ENCODE data around the gene MYLK2.

The MYLK2 gene

DNA sequence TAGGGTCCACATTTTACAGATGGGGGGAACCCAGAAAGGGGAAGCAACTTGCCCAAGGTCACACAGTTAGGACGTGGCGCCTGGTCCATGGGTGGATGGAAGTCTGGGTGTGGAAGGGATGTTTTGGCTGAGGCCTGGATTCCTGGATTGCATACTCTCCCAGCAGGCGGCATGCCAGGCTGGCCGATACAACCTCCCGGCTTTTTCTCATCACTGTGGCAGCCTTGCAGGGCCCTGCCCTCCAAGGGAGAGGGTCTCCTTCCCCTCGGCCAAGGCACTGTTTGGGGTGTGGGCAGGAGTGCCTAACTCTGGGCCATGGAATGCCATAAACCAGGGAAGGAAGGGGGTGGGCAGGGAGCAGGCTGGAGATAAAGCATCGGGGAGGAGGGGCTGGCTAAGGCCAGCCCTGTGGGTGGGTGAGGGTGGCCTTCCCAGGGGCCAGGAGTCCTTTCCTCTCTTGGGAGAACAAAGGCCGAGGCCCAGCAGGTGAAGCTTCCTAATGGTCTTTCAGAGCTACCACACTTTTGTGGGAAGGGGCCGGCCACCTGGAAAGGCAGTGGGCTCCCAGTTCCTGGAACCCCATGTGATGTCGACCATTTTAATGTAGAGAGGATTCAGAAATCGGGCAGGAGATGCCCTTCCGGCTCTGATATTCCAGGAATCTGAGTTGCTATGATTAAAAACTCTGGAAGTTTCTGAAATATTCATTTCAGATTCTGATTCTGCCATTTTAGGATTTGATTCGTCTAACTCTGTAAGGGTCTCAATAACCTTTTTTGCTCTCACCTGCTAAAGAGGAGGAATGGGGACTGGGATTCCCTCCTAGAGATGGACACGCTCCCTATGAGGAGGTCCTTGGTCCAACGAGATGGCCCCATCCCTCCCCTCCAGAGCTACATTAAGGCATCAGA lies 22.0 kb downstream of the MYLK2 start:
- TF ChIP-seq POLR2AphosphoS5 (IDR thresholded peaks at IDR 0.05; ENCODE audit: low read depth, low read length) = no peak
- TF ChIP-seq FOXP2 (optimal IDR thresholded peaks at IDR 0.05; ENCODE audit: borderline replicate concordance, extremely low read depth, extremely low read length, insufficient read depth) = no peak

DNA sequence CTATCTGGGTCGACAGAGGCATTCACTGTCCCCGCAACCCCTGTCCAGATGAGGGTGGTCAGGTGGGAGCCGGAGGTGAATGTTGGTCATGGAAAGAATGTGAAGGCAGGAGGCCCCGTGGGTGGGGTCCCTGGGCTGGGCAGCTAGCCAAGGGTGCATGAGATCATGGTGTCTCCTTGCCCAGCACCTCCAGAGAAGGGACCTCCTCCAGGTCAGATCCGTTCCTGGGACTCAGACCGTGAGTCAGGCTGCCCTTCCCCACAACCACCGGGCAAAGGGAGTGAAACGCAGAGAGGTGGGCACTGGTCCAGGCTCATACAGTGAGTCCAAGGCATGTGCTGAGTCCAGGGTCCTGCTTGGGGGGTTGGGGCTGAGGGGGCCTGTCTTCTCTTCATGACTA lies 22.8 kb downstream of the MYLK2 start:
- TF ChIP-seq POLR2AphosphoS5 (IDR thresholded peaks at IDR 0.05; ENCODE audit: low read depth, low read length) = no peak
- no peak for TF ChIP-seq FOXP2 (optimal IDR thresholded peaks at IDR 0.05; ENCODE audit: borderline replicate concordance, extremely low read depth, extremely low read length, insufficient read depth)
- no peak for TF ChIP-seq SIN3A (IDR thresholded peaks at IDR 0.05; ENCODE audit: borderline replicate concordance, insufficient read depth, low read length)
- TF ChIP-seq, protein P1, sequence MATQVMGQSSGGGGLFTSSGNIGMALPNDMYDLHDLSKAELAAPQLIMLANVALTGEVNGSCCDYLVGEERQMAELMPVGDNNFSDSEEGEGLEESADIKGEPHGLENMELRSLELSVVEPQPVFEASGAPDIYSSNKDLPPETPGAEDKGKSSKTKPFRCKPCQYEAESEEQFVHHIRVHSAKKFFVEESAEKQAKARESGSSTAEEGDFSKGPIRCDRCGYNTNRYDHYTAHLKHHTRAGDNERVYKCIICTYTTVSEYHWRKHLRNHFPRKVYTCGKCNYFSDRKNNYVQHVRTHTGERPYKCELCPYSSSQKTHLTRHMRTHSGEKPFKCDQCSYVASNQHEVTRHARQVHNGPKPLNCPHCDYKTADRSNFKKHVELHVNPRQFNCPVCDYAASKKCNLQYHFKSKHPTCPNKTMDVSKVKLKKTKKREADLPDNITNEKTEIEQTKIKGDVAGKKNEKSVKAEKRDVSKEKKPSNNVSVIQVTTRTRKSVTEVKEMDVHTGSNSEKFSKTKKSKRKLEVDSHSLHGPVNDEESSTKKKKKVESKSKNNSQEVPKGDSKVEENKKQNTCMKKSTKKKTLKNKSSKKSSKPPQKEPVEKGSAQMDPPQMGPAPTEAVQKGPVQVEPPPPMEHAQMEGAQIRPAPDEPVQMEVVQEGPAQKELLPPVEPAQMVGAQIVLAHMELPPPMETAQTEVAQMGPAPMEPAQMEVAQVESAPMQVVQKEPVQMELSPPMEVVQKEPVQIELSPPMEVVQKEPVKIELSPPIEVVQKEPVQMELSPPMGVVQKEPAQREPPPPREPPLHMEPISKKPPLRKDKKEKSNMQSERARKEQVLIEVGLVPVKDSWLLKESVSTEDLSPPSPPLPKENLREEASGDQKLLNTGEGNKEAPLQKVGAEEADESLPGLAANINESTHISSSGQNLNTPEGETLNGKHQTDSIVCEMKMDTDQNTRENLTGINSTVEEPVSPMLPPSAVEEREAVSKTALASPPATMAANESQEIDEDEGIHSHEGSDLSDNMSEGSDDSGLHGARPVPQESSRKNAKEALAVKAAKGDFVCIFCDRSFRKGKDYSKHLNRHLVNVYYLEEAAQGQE (IDR thresholded peaks at IDR 0.05; ENCODE audit: insufficient read depth in 1 of 2, low read depth in 2 of 2, low read length in 2 of 2) = no peak

DNA sequence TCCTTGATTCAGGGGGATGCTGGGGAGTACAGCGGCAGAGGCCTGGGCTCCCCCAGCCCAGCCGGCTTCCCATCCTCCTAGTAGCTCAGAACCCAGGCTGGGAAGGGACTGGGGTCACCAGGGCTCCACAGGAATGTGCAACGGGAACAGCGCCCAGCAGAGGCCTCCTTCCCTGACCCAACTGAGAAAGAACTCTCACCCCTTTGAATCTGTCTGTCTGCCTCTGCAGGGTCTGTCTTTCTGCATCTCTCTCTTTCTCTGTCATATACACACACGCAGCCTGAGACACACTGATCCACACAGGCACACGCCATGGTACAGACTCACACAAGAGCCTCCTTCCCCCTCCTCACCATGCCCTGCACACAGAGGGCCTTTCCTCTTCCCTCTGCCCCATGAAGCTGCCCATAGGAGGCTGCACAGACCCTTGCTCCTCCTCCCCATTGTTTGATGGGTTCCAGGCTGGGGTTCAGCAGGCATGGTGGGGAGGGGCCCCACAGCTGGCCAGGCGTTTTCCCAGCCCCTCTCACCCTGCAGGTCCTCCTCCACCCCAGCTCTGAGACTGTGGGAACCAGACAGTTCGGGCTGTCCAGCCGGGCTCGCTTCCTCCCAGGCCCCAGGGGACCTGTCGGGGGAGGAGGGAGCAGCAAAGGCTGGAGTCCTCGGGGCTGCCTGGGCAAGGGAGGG lies 23.5 kb downstream of the MYLK2 start:
- TF ChIP-seq FOXP2 (optimal IDR thresholded peaks at IDR 0.05; ENCODE audit: borderline replicate concordance, extremely low read depth, extremely low read length, insufficient read depth) (no peak), TAF1 (IDR thresholded peaks at IDR 0.05; ENCODE audit: borderline replicate concordance, insufficient read depth, low read length) (no peak), POLR2AphosphoS5 (IDR thresholded peaks at IDR 0.05; ENCODE audit: low read depth, low read length) (no peak), SIN3A (IDR thresholded peaks at IDR 0.05; ENCODE audit: borderline replicate concordance, insufficient read depth, low read length) (no peak)
- TF ChIP-seq, protein P1 (IDR thresholded peaks at IDR 0.05; ENCODE audit: insufficient read depth in 1 of 2, low read depth in 2 of 2, low read length in 2 of 2) = no peak

DNA sequence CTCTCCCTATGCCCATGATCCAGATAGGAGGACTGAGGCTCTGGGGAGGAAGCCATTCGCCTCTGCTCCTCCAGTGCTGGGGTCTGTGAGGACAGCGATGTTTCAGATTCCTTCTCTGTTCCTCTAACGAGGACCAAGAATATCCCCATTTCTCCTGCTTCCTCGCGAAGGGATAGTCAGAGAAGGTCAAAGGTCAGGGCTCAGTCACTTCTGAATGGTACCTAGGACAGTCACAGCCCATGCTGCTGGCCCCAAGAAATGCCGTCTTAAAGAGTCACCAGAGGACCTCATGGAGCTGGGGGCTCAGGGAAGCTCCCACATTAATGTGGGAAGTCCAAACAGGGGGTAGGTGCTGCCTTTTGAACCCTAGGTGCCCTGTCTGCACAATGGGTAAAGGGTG lies 24.1 kb downstream of the MYLK2 start:
- TF ChIP-seq, protein P1 (IDR thresholded peaks at IDR 0.05; ENCODE audit: insufficient read depth in 1 of 2, low read depth in 2 of 2, low read length in 2 of 2) = no peak
- no peak for TF ChIP-seq SIN3A (IDR thresholded peaks at IDR 0.05; ENCODE audit: borderline replicate concordance, insufficient read depth, low read length)
- no peak for TF ChIP-seq FOXP2 (optimal IDR thresholded peaks at IDR 0.05; ENCODE audit: borderline replicate concordance, extremely low read depth, extremely low read length, insufficient read depth)
- no peak for TF ChIP-seq POLR2AphosphoS5 (IDR thresholded peaks at IDR 0.05; ENCODE audit: low read depth, low read length)
- TF ChIP-seq TAF1 (IDR thresholded peaks at IDR 0.05; ENCODE audit: borderline replicate concordance, insufficient read depth, low read length) = no peak

DNA sequence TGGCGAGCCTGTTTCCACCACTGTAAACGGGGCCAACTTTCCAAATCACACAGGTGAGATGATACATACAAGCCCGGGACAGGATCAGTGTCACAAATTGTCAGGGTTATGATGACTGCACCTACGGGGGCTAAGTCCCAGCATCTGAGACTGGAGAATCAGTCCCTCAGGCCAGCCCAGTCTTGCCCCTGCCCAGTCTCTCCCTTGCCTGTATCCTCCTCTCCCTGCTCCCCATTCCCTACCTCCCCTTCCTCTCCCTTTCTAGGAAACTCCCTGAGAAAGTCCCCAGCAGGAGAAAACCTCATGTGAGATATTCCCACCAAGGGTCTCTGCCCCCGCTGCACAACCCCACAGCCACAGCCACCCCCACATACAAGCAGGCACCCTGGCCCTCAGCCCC lies 24.7 kb downstream of the MYLK2 start:
- TF ChIP-seq, protein P1 (IDR thresholded peaks at IDR 0.05; ENCODE audit: insufficient read depth in 1 of 2, low read depth in 2 of 2, low read length in 2 of 2) = no peak
- TF ChIP-seq SIN3A (IDR thresholded peaks at IDR 0.05; ENCODE audit: borderline replicate concordance, insufficient read depth, low read length) (no peak), TAF1 (IDR thresholded peaks at IDR 0.05; ENCODE audit: borderline replicate concordance, insufficient read depth, low read length) (no peak), FOXP2 (optimal IDR thresholded peaks at IDR 0.05; ENCODE audit: borderline replicate concordance, extremely low read depth, extremely low read length, insufficient read depth) (no peak), POLR2AphosphoS5 (IDR thresholded peaks at IDR 0.05; ENCODE audit: low read depth, low read length) (no peak)
